CD14-positive monocyte (primary cell): ENCODE measurements around the gene SAMD11. TPM values are rescaled to one million over a fixed set of nuclear protein-coding genes. Genes with fewer than 3 reads are reported as not detected.

Experiments used
- DNase-seq, 3 donors: peaks; one replicate each; pipeline ENCODE4 v3.0.0-alpha.2; 2011 to 2022
- H2AFZ ChIP-seq: 2 replicates; pipeline ENCODE4 v1.6.0; 2012; ENCODE audit warnings: mild to moderate bottlenecking, low read depth, low read length, inconsistent platforms; ENCODE audit not compliant: insufficient read depth, poor library complexity, severe bottlenecking
- H3K27ac ChIP-seq, 2 donors: 1 replicate in 1 of 2; 2 replicates in 1 of 2; pipeline ENCODE4 v1.5.1; 2012 to 2013; ENCODE audit warnings: low read length in 2 of 2, control low read depth in 1 of 2, inconsistent platforms in 1 of 2, low read depth in 1 of 2, mild to moderate bottlenecking in 1 of 2
- H3K27me3 ChIP-seq, 2 donors: one replicate each; pipeline versions ENCODE4 v1.6.0 to v1.6.1; 2011 to 2013; ENCODE audit warnings: low read length in 2 of 2; ENCODE audit not compliant: control insufficient read depth in 2 of 2, insufficient read depth in 2 of 2
- H3K36me3 ChIP-seq, 2 donors: replicated peaks in 1 of 2; 1 replicate in 1 of 2; 2 replicates in 1 of 2; pipeline versions ENCODE4 v1.5.1 to v1.6.1; 2012 to 2013; ENCODE audit warnings: low read length in 2 of 2, control low read depth in 1 of 2, inconsistent platforms in 1 of 2, mild to moderate bottlenecking in 1 of 2; ENCODE audit not compliant: insufficient read depth in 2 of 2, control insufficient read depth in 1 of 2
- H3K4me1 ChIP-seq, 2 donors: 1 replicate in 1 of 2; 2 replicates in 1 of 2; pipeline versions ENCODE4 v1.5.1 to v1.6.1; 2012 to 2013; ENCODE audit warnings: low read length in 2 of 2, control low read depth in 1 of 2, inconsistent platforms in 1 of 2, mild to moderate bottlenecking in 1 of 2, moderate library complexity in 1 of 2; ENCODE audit not compliant: insufficient read depth in 2 of 2, control insufficient read depth in 1 of 2
- H3K4me2 ChIP-seq: replicated peaks from 2 replicates; pipeline ENCODE3; 2012; ENCODE audit warnings: low read length, moderate library complexity, mild to moderate bottlenecking; ENCODE audit not compliant: poor library complexity, severe bottlenecking; ENCODE audit errors: extremely low read depth
- H3K4me3 ChIP-seq, 3 experiments: fragments of 200-600 bp in 1 of 3; sonication (generic) in 1 of 3; replicated peaks in 1 of 3; 1 replicate in 2 of 3; 2 replicates in 1 of 3; pipeline ENCODE4 v1.5.1; 2011 to 2013; ENCODE audit warnings: low read length in 3 of 3, mild to moderate bottlenecking in 3 of 3, control low read depth in 2 of 3, low read depth in 2 of 3, inconsistent platforms in 1 of 3, moderate library complexity in 1 of 3
- H3K79me2 ChIP-seq: 2 replicates; pipeline ENCODE4 v1.6.0; 2012; ENCODE audit warnings: mild to moderate bottlenecking, control low read depth, inconsistent platforms, low read length, moderate library complexity; ENCODE audit not compliant: insufficient read depth
- H3K9ac ChIP-seq: 2 replicates; pipeline ENCODE4 v1.6.0; 2017; ENCODE audit warnings: low read length, mild to moderate bottlenecking; ENCODE audit not compliant: insufficient read depth, poor library complexity, severe bottlenecking
- H3K9me3 ChIP-seq, 2 donors: replicated peaks in 1 of 2; 1 replicate in 1 of 2; 2 replicates in 1 of 2; pipeline versions ENCODE4 v1.5.1 to v1.6.1; 2012 to 2013; ENCODE audit warnings: low read length in 2 of 2, control low read depth in 1 of 2; ENCODE audit not compliant: control insufficient read depth in 1 of 2, insufficient read depth in 1 of 2
- H4K20me1 ChIP-seq: 2 replicates; pipeline ENCODE4 v1.6.0; 2012; ENCODE audit warnings: mild to moderate bottlenecking, low read length, control low read depth, moderate library complexity; ENCODE audit not compliant: insufficient read depth
- H3K27ac Mint-ChIP-seq, 7 donors: one replicate each; pipeline ENCODE4 v1.8.0; 2020; ENCODE audit warnings: mild to moderate bottlenecking in 7 of 7, mixed read lengths in 7 of 7, moderate library complexity in 6 of 7, inconsistent platforms in 2 of 7
- H3K27me3 Mint-ChIP-seq, 3 donors: one replicate each; pipeline ENCODE4 v1.8.0; 2021 to 2022; ENCODE audit warnings: low read depth in 3 of 3, mild to moderate bottlenecking in 3 of 3, mixed read lengths in 3 of 3, moderate library complexity in 3 of 3, inconsistent platforms in 1 of 3
- H3K36me3 Mint-ChIP-seq, 2 donors: one replicate each; pipeline ENCODE4 v1.8.0; 2020; ENCODE audit warnings: mixed read lengths in 2 of 2, inconsistent platforms in 1 of 2, mild to moderate bottlenecking in 1 of 2
- H3K4me1 Mint-ChIP-seq: one replicate; pipeline ENCODE4 v1.8.0; 2020; ENCODE audit warnings: mild to moderate bottlenecking, mixed read lengths
- H3K4me3 Mint-ChIP-seq, 2 donors: one replicate each; pipeline ENCODE4 v1.8.0; 2020; ENCODE audit warnings: mild to moderate bottlenecking in 2 of 2, mixed read lengths in 2 of 2, moderate library complexity in 1 of 2
- H3K9me3 Mint-ChIP-seq, 7 donors: one replicate each; pipeline ENCODE4 v1.8.0; 2020 to 2022; ENCODE audit warnings: mixed read lengths in 7 of 7, mild to moderate bottlenecking in 6 of 7, moderate library complexity in 6 of 7, inconsistent platforms in 2 of 7
- WGBS: methylation state at CpG from one replicate; pipeline ENCODE4 v1.1.5; 2013; ENCODE audit warnings: missing lambda C conversion rate; ENCODE audit not compliant: insufficient coverage; 5-methylcytosine and 5-hydroxymethylcytosine counted together
- intact Hi-C, 2 donors: fragments of 100-400 bp; cut with micrococcal nuclease; formaldehyde crosslinking; loops; one replicate each; pipeline versions ENCODE4 v1.15.0 to v1.15.1; 2023
- polyA plus RNA-seq, 3 donors: library from polyadenylated mRNA; depleted of rRNA in 1 of 3; unstranded in 2 of 3; stranded (reverse) in 1 of 3; fragments of 300-500 nt in 2 of 3; fragments of >200 nt in 1 of 3; fragmentation: Illumina TruSeq in 2 of 3; gene quantifications; 1 replicate in 2 of 3; 2 replicates in 1 of 3; pipeline ENCODE4 v1.2.3, GENCODE V29; 2012 to 2021
- TF ChIP-seq, protein P1 (sequence below): fragments of 200-600 bp; IDR thresholded peaks from one replicate; pipeline ENCODE4 v1.8.0; 2022; ENCODE audit warnings: antibody characterized with exemption, mild to moderate bottlenecking

SAMD11 gene
- polyA plus RNA-seq, 3 donors: not detected

DNA sequence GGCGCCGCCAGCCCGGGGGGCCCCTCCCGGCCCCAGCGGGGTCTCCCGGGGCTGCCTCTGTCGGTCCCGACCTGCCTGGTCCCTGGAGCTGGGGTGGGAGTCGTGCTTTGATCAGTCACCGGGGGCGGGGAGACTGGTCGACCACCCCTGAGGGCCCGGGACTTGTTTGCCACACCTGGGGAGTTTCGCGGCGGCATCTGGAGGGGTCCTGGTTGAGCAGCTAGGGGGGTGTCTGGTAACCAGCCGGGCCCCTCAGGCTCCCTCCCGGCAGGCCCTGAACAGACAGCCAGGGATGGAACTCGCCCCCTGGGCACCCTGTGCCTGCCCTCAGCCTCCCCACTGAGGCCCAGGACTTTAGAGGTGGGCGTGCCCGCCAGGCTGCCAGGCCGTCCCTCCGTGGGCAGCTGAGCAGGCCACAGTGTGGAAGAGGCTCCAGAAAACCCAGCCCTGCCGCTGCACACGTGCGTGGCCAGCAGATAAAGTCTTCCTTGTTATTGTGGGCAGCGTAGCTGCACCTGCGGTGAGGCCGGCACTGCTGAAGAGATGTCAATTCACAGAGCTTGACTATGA lies 13.3 kb upstream of the SAMD11 start:
- Histone ChIP-seq H3K4me1 (peaks cover 16 to 20% of the 10 kb centered on the region in 2 donors), H3K9ac (no peak overlapping the region), H3K9me3 (no peaks in the 10 kb centered on the region), H3K27ac (no peak overlapping the region), H3K36me3 (no peaks in the 10 kb centered on the region), H2AFZ (no peak overlapping the region), H4K20me1 (no peaks in the 10 kb centered on the region), H3K27me3 (peaks cover 0 to 31% of the 10 kb centered on the region in 2 donors), H3K79me2 (no peaks in the 10 kb centered on the region), H3K4me3 (no peak overlapping the region), H3K4me2 (no peak overlapping the region)
- TF ChIP-seq, protein P1, sequence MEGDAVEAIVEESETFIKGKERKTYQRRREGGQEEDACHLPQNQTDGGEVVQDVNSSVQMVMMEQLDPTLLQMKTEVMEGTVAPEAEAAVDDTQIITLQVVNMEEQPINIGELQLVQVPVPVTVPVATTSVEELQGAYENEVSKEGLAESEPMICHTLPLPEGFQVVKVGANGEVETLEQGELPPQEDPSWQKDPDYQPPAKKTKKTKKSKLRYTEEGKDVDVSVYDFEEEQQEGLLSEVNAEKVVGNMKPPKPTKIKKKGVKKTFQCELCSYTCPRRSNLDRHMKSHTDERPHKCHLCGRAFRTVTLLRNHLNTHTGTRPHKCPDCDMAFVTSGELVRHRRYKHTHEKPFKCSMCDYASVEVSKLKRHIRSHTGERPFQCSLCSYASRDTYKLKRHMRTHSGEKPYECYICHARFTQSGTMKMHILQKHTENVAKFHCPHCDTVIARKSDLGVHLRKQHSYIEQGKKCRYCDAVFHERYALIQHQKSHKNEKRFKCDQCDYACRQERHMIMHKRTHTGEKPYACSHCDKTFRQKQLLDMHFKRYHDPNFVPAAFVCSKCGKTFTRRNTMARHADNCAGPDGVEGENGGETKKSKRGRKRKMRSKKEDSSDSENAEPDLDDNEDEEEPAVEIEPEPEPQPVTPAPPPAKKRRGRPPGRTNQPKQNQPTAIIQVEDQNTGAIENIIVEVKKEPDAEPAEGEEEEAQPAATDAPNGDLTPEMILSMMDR: no peak
- Mint-ChIP-seq H3K27ac (no peak overlapping the region), H3K4me1 (peaks cover 23% of the 10 kb centered on the region), H3K27me3 (peaks cover 26 to 51% (median 37%) of the 10 kb centered on the region in 3 donors), H3K36me3 (peaks cover 0 to 2% of the 10 kb centered on the region in 2 donors), H3K4me3 (peak overlapping the region in 1 of 2 donors; percentile 51), H3K9me3 (peaks cover 0 to 5% (median 2%) of the 10 kb centered on the region in 7 donors)
- WGBS: 28% methylated on average over 29 of the region's 29 CpGs
- DNase-seq: no peak
- intact Hi-C loops: no loop called here

- Histone ChIP-seq H2AFZ (no peak overlapping the region), H3K27me3 (peaks cover 0 to 24% of the 10 kb centered on the region in 2 donors), H3K4me3 (no peak overlapping the region), H3K4me2 (no peak overlapping the region), H3K9ac (no peak overlapping the region), H3K27ac (no peak overlapping the region), H4K20me1 (no peaks in the 10 kb centered on the region), H3K36me3 (no peaks in the 10 kb centered on the region), H3K9me3 (no peaks in the 10 kb centered on the region), H3K4me1 (peaks cover 11 to 13% of the 10 kb centered on the region in 2 donors), H3K79me2 (no peaks in the 10 kb centered on the region)
- Mint-ChIP-seq H3K27me3 (peaks cover 22 to 52% (median 30%) of the 10 kb centered on the region in 3 donors), H3K4me1 (peaks cover 20% of the 10 kb centered on the region), H3K9me3 (peaks cover 0 to 5% (median 2%) of the 10 kb centered on the region in 7 donors), H3K36me3 (no peaks in the 10 kb centered on the region), H3K27ac (no peak overlapping the region), H3K4me3 (peak overlapping the region in 1 of 2 donors; percentile 51)
- 83% methylated on average over 25 of the region's 25 CpGs for WGBS
- intact Hi-C loops: no loop called here
- TF ChIP-seq, protein P1: no peak
- DNase-seq: no peak
Measured at GRCh38 chr1:910881-911721, 12.6 kb upstream of the SAMD11 start.
